Measurements from ENCODE around the gene PIF1. TPM values are rescaled to one million over a fixed set of nuclear protein-coding genes. Genes with fewer than 3 reads are reported as not detected.
"Not testable (repeated sequence)": the region's sequence is repeated elsewhere in the genome, so short reads cannot be mapped to it uniquely, and the experiment has no call there.

Gene PIF1
- total RNA-seq, 1 donor from 2014 or later, result 8.6 TPM

GRCh38 chr15:64836023-64836536, 10.6 kb upstream of the PIF1 start:
- no peak for DNase-seq
- H3K4me3 Mint-ChIP-seq (ENCODE audit: unreplicated experiment), result peak overlapping the region; percentile 32
- peaks cover 6% of the 10 kb centered on the region for H3K9me3 Mint-ChIP-seq (ENCODE audit: unreplicated experiment)
- H3K27ac Mint-ChIP-seq (ENCODE audit: unreplicated experiment), result peak overlapping the region; percentile 5
- peaks cover 7% of the 10 kb centered on the region for H3K4me1 Mint-ChIP-seq (ENCODE audit: low read depth, unreplicated experiment)
- TF ChIP-seq, protein P1, sequence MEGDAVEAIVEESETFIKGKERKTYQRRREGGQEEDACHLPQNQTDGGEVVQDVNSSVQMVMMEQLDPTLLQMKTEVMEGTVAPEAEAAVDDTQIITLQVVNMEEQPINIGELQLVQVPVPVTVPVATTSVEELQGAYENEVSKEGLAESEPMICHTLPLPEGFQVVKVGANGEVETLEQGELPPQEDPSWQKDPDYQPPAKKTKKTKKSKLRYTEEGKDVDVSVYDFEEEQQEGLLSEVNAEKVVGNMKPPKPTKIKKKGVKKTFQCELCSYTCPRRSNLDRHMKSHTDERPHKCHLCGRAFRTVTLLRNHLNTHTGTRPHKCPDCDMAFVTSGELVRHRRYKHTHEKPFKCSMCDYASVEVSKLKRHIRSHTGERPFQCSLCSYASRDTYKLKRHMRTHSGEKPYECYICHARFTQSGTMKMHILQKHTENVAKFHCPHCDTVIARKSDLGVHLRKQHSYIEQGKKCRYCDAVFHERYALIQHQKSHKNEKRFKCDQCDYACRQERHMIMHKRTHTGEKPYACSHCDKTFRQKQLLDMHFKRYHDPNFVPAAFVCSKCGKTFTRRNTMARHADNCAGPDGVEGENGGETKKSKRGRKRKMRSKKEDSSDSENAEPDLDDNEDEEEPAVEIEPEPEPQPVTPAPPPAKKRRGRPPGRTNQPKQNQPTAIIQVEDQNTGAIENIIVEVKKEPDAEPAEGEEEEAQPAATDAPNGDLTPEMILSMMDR (IDR thresholded peaks at IDR 0.05; ENCODE audit: partially characterized antibody, unreplicated experiment), result peak; percentile 11
- H3K36me3 Mint-ChIP-seq (ENCODE audit: unreplicated experiment), result no peaks in the 10 kb centered on the region
- H3K27me3 Mint-ChIP-seq (ENCODE audit: unreplicated experiment), result peaks cover 16% of the 10 kb centered on the region

DNA sequence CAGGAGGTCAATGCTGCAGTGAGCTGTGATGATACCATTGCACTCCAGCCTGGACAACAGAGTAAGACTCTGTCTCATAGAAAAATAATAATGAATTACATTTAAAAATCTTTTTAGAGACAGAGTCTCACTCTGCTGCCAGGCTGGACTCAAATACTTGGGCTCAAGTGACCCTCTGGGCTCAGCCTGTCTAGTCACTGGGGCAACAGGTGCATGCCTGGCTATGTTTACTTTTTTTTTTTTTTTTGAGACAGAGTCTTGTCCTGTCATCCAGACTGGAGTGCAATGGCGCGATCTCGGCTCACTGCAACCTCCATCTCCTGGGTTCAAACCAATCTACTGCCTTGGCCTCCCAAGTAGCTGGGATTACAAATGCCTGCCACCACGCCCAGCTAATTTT, 8.2 kb upstream of the PIF1 start:
- TF ChIP-seq, protein P1 (IDR thresholded peaks at IDR 0.05; ENCODE audit: partially characterized antibody, unreplicated experiment), result no peak
- no peak overlapping the region for H3K27ac Mint-ChIP-seq (ENCODE audit: unreplicated experiment)
- H3K4me1 Mint-ChIP-seq (ENCODE audit: low read depth, unreplicated experiment), result peaks cover 3% of the 10 kb centered on the region
- H3K36me3 Mint-ChIP-seq (ENCODE audit: unreplicated experiment), result no peaks in the 10 kb centered on the region
- DNase-seq, result no peak
- peaks cover 4% of the 10 kb centered on the region for H3K27me3 Mint-ChIP-seq (ENCODE audit: unreplicated experiment)
- H3K4me3 Mint-ChIP-seq (ENCODE audit: unreplicated experiment), result no peak overlapping the region
- H3K9me3 Mint-ChIP-seq (ENCODE audit: unreplicated experiment), result peaks cover 4% of the 10 kb centered on the region

DNA sequence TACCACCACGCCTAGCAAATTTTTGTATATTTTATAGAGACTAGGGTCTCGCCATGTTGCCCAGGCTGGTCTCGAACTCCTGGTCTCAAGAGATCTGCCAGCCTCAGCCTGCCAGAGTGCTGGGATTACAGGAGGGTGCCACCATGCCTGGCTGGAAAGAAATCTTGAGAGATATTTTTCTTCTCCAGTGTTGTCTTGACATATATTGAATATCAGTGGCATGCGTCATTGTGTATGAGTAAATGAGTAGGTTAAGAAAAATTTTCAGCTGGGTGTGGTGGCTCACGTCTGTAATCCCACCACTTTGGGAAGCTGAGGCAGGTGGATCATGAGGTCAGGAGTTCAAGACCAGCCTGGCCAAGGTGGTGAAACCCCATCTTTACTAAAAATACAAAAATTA, 3.5 kb upstream of the PIF1 start:
- H3K27me3 Mint-ChIP-seq (ENCODE audit: unreplicated experiment), result peaks cover 2% of the 10 kb centered on the region
- H3K4me1 Mint-ChIP-seq (ENCODE audit: low read depth, unreplicated experiment), result peaks cover 7% of the 10 kb centered on the region
- peaks cover 2% of the 10 kb centered on the region for H3K9me3 Mint-ChIP-seq (ENCODE audit: unreplicated experiment)
- no peaks in the 10 kb centered on the region for H3K36me3 Mint-ChIP-seq (ENCODE audit: unreplicated experiment)
- no peak for DNase-seq
- TF ChIP-seq, protein P1 (IDR thresholded peaks at IDR 0.05; ENCODE audit: partially characterized antibody, unreplicated experiment), result no peak
- no peak overlapping the region for H3K27ac Mint-ChIP-seq (ENCODE audit: unreplicated experiment)
- H3K4me3 Mint-ChIP-seq (ENCODE audit: unreplicated experiment), result no peak overlapping the region

DNA sequence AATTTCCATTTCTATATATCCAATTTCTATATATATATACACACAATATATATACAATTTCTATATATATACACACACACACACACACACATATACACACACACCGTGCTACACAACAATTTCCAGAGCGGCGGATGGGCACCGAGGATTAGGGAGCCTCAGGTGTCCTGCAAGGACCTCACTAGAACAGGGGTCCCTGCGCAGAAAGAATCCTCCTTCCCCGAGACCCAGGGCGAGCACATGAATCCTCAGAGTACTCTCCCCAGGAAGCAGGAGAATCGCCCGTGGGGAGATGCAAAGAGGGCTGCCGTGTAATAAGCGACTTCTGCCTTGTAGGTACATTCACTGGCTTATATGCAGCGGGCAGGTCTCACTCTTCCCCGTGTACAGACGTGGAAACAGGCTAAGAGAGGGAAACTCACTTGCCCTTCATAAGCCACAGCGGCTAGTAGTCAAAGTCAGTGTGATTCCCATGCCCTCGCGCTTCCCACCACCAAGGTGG, 467 bp downstream of the PIF1 start:
- H3K9me3 Mint-ChIP-seq (ENCODE audit: unreplicated experiment), result peaks cover 5% of the 10 kb centered on the region

DNA sequence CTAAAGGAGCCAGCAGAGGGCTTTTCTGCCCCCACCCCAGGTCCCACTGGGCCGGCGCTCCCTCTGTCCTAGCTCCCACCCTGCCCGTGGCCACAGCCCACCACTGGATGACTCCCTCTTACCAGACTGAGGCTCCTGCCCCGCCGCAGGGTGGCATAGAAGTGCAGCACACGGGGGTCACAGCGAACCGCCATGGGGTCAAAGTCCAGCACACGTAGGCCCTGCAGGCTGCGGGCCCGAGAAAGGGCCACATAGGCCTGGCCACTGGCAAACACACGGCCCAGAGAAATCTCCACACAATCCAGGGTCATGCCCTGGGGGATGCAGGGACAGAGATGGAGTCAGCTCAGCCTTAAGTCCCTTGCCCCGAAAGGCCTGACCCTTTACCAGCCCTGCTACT, 9.0 kb downstream of the PIF1 start:
- no peaks in the 10 kb centered on the region for H3K36me3 Mint-ChIP-seq (ENCODE audit: unreplicated experiment)

More for the DNA sequence above, 467 bp downstream of the PIF1 start:
- H3K4me3 Mint-ChIP-seq (ENCODE audit: unreplicated experiment), result peak overlapping the region; percentile 94
- DNase-seq, result no peak
- TF ChIP-seq, protein P1 (IDR thresholded peaks at IDR 0.05; ENCODE audit: partially characterized antibody, unreplicated experiment), result no peak
- peaks cover 8% of the 10 kb centered on the region for H3K27me3 Mint-ChIP-seq (ENCODE audit: unreplicated experiment)
- peaks cover 7% of the 10 kb centered on the region for H3K4me1 Mint-ChIP-seq (ENCODE audit: low read depth, unreplicated experiment)
- H3K27ac Mint-ChIP-seq (ENCODE audit: unreplicated experiment), result peak overlapping the region; percentile 22
- H3K36me3 Mint-ChIP-seq (ENCODE audit: unreplicated experiment), result no peaks in the 10 kb centered on the region

GRCh38 chr15:64814965-64815364, 10.5 kb downstream of the PIF1 start:
- not testable (repeated sequence) for H3K27ac Mint-ChIP-seq (ENCODE audit: unreplicated experiment); H3K4me3 Mint-ChIP-seq (ENCODE audit: unreplicated experiment); H3K36me3 Mint-ChIP-seq (ENCODE audit: unreplicated experiment); DNase-seq; H3K9me3 Mint-ChIP-seq (ENCODE audit: unreplicated experiment); H3K27me3 Mint-ChIP-seq (ENCODE audit: unreplicated experiment)
- H3K4me1 Mint-ChIP-seq (ENCODE audit: low read depth, unreplicated experiment), result peaks cover 17% of the 10 kb centered on the region

More for the DNA sequence above, 9.0 kb downstream of the PIF1 start:
- Mint-ChIP-seq H3K9me3 (ENCODE audit: unreplicated experiment) (peaks cover 1% of the 10 kb centered on the region), H3K27me3 (ENCODE audit: unreplicated experiment) (no peaks in the 10 kb centered on the region), H3K4me3 (ENCODE audit: unreplicated experiment) (no peak overlapping the region), H3K4me1 (ENCODE audit: low read depth, unreplicated experiment) (peaks cover 10% of the 10 kb centered on the region), H3K27ac (ENCODE audit: unreplicated experiment) (no peak overlapping the region)
- DNase-seq, result no peak
- TF ChIP-seq, protein P1 (IDR thresholded peaks at IDR 0.05; ENCODE audit: partially characterized antibody, unreplicated experiment), result no peak

- H3K4me1 Mint-ChIP-seq (ENCODE audit: low read depth, unreplicated experiment), result peaks cover 20% of the 10 kb centered on the region
- not testable (repeated sequence) for H3K4me3 Mint-ChIP-seq (ENCODE audit: unreplicated experiment); H3K9me3 Mint-ChIP-seq (ENCODE audit: unreplicated experiment); DNase-seq; H3K36me3 Mint-ChIP-seq (ENCODE audit: unreplicated experiment); H3K27ac Mint-ChIP-seq (ENCODE audit: unreplicated experiment); H3K27me3 Mint-ChIP-seq (ENCODE audit: unreplicated experiment)
These were observed 11.2 kb downstream of the PIF1 start for GRCh38 chr15:64814283-64814682.

All from glutamatergic neuron (in vitro differentiated cells).